NCI-H510A (cell line): ENCODE measurements around the gene INPP5A.
"Not testable (repeated sequence)": the region's sequence is repeated elsewhere in the genome, so short reads cannot be mapped to it uniquely, and the experiment has no call there.

ENCODE experiments used
- DNase-seq: peaks from one replicate; lab custom pipeline; 2025; lab: John Stamatoyannopoulos, UW

The INPP5A gene

GRCh38 chr10:132662186-132662920 lies 124.8 kb downstream of the INPP5A start:
- DNase-seq, result no peak

GRCh38 chr10:132663666-132664365 lies 126.2 kb downstream of the INPP5A start:
- DNase-seq, result no peak

- DNase-seq, result no peak
These were observed 126.8 kb downstream of the INPP5A start for GRCh38 chr10:132664407-132664806.

GRCh38 chr10:132664883-132665282 lies 127.3 kb downstream of the INPP5A start:
- no peak for DNase-seq

GRCh38 chr10:132665946-132666704 lies 128.5 kb downstream of the INPP5A start:
- no peak for DNase-seq

DNA sequence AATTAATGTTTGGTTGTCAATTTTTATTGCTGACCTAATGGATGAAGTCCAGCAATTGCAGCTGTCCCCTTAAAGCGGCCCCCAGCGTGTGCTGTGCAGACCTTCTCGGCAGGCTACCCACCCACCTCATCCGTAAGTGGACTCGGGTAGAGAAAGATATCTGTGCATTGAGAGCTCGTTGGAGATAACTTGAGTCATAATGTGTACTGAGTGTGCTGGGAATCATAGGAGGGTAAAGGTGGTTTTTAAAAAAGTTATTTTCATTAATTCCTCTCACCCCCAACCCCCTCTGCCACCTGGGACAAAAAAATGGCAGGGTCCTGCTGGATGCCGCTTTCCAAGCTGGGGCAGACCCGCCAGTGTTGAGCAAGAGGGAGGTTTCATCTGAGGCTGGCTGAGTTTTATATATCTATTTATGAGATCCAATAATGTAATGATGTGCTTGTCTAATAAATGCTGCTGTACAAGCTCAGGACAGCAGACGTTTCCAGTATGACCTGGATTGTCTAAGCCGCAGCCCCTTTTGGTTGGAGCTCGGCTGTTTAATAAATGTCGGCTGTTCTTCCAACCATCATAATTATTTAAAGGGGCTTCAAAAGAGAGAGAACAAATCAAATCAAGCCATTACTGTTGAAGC lies 129.2 kb downstream of the INPP5A start:
- DNase-seq, result no peak

- no peak for DNase-seq
These were observed 129.9 kb downstream of the INPP5A start for GRCh38 chr10:132667342-132668047.

DNA sequence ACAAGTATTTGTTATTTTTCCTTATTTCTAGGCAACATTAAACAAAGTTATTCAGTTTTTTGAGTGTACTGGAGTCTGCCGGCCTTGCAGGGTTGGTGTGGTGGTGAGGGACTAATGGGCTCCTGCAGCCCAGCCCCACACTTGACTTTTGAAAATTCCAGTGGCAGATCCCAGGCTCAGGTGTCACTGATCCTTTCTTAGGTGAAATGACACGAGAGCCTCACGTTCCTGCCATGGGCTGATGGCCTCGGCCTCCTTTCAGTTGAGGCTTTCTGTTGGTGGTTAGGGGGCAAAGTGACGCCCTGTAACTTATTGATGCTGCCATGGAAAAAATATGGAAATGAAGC lies 130.4 kb downstream of the INPP5A start:
- no peak for DNase-seq

DNA sequence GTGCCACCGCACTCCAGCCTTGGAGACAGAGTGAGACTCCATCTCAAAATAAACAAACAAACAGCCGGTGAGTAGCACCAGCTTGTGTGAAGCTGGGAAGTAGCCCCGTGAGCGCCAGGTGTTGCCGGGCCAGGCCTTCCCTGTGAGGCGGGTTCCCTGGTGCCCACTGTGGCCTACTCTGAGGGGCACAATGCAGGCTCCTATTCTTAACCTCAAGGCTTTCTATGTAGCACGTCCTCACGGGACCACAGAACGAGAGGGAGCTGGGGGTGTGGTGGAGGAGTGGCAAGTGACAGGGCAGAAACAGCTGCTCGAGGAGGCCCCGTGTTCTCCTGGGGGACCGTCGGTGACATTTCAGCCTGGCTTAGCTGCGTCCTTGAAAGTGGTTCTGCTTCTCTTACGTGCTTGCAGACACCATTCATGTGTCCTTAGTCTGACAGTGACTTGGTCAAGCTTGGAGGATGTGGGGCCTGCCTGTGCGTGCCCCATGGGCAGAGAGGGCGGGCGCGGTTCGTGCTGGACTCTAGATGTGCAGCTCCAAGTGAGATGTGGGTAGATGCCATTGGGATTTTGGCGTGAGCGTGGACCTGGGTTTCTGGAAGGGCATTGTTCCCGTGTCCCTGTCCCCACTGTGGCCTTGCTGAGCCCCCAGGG lies 131.7 kb downstream of the INPP5A start:
- DNase-seq, result no peak

GRCh38 chr10:132670546-132671227 lies 133.1 kb downstream of the INPP5A start:
- no peak for DNase-seq

DNA sequence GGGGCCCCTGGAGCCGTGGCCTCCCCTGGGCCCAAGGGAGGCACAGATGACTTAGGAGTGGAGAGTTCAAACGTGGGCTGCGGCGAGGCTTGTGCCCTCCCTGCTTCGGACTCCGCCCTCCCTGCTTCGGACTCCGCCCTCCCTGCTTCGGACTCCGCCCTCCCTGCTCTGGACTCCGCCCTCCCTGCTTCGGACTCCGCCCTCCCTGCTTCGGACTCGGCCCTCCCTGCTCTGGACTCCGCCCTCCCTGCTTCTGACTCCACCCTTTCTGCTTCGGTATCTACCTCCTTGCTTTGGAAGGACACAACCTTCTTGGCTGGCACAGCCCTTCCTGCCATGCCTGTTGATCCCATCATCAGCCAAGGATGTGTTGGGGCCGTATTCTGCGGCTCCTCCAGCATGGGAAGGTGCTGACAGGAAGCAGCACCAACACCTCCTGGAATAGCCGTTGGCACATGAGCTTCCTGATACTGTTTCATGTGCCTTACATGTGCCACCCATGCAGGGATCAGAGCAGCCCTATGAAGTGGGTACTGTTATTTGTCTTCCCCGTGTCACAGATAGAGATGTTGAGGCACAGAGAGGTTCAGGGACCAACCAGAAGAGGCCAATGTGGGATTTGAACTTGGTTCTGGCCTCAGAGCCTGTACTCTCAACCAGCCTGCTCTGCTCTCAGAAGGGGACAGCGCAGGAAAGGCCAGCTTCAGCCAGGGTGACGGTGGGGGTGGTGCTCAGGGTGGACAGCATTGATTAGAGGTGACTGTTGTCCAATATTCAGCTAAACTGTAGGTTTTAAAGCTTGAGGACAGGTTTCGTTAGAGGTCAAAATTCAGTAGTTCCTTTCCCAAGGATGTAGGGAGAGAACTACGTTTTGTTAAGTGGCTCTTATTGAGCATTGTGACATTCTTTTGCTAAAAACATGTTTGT lies 133.9 kb downstream of the INPP5A start:
- DNase-seq, result no peak

DNA sequence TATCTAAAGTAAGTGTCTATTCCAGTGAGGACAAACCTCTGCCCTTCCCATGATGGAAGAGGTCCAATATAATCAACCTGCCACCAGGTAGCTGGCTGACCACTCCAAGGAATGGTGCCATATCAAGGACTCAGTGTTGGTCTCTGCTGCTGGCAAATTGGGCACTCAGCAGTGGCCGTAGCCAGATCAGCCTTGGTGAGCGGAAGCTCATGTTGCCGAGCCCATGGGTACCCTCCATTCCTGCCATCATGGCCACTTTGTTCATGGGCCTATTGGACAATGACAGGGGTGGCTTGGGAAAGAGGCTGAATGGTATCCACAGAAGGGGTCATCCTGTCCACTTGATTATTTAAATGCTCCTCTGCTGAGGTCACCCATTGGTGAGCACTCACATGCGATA lies 136.2 kb downstream of the INPP5A start:
- not testable (repeated sequence) for DNase-seq

DNA sequence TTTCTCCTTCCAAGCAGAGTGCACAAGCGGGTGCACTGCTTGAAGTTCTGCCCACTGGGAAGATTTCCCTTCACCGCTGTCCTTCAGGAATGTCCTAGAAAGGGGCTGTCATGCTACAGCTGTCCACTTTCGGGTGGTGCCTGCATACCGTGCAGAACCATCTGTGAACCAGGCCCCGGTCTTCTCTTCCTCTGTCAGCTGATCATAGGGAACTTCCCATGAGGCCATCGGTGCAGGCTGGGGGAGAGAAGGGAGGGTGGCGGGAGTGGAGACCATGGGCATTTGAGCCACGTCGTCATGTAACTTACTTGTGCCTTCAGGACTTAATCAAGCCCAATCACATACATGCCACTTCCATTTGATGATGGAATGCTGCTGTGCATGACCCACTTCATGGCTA lies 136.7 kb downstream of the INPP5A start:
- DNase-seq, result no peak

GRCh38 chr10:132675031-132675740 lies 137.6 kb downstream of the INPP5A start:
- no peak for DNase-seq

GRCh38 chr10:132676193-132676891 lies 138.8 kb downstream of the INPP5A start:
- DNase-seq, result no peak

- no peak for DNase-seq
These were observed 139.5 kb downstream of the INPP5A start for GRCh38 chr10:132677096-132677472.

DNA sequence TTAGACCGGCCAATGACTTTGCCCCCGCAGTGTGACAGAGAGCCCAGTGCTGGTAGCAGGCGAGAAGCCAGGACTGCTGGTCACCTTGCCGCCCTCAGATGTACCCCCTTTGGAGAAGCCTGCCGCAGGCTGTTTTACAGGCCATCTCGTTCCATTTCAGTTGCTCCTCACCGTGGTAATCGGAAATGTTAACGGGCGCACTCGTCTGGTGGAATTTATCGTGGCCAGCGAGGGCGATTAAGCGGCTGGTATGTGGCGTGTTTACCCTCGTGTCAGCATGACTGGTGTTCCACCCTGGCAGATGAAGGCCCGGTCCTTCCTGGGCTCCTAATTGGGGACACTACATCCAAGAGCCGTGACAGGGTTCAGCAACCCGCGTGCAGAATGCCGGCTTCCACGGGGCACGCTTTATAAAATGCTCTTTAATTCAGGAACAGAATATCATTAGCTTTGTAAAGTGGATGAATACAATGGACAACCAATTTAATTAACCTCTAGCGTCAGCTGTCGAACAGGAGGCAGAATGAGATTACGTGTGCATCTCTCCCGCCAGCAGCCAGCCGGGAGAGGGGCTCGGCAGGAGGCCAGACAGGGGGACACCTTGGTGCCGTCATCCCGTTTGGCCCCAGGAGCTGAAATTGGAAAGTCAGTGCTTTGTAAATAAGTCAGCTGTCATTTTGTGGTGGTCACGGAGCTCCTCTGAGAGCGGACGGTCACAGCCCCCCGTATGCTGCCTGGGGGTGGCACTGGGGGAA lies 140.1 kb downstream of the INPP5A start:
- DNase-seq, result no peak
